ENCODE data around the gene DNAH11.

DNA sequence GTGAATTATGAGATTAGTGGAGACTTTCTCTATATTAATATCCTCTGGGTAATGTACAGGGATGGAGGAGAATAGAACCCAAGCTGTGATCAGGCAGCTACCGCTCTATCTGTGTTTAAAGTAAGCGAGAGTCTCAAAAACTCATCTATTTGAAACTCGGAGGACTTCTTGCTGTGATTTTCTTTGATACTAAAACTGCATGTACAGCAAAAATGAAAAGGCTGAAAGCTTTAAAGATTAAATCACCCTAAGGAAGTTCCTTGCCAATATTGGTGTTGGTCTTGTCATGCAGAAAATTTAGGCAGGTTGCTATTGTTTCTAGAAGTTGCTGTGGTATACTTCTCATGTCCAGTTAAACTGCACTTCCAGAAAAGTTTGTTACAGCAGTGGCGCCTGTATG, 110.8 kb downstream of the DNAH11 start:
- TF ChIP-seq, protein P1, sequence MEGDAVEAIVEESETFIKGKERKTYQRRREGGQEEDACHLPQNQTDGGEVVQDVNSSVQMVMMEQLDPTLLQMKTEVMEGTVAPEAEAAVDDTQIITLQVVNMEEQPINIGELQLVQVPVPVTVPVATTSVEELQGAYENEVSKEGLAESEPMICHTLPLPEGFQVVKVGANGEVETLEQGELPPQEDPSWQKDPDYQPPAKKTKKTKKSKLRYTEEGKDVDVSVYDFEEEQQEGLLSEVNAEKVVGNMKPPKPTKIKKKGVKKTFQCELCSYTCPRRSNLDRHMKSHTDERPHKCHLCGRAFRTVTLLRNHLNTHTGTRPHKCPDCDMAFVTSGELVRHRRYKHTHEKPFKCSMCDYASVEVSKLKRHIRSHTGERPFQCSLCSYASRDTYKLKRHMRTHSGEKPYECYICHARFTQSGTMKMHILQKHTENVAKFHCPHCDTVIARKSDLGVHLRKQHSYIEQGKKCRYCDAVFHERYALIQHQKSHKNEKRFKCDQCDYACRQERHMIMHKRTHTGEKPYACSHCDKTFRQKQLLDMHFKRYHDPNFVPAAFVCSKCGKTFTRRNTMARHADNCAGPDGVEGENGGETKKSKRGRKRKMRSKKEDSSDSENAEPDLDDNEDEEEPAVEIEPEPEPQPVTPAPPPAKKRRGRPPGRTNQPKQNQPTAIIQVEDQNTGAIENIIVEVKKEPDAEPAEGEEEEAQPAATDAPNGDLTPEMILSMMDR (IDR thresholded peaks at IDR 0.05 in 4 of 5, conservative IDR thresholded peaks at IDR 0.05 in 1 of 5) = no peak
- no peak for TF ChIP-seq POLR2A (IDR thresholded peaks at IDR 0.05)
